ENCODE data around the gene DPH3. TPM values are rescaled to one million over a fixed set of nuclear protein-coding genes. Genes with fewer than 3 reads are reported as not detected.
"Not testable (repeated sequence)": the region's sequence is repeated elsewhere in the genome, so short reads cannot be mapped to it uniquely, and the experiment has no call there.

DPH3 gene
- polyA plus RNA-seq (2013, experiment 1 of 2; ENCODE audit: insufficient read length), result 25.5 TPM
- polyA plus RNA-seq (2013, experiment 2 of 2; ENCODE audit: insufficient read length), result 28.7 TPM

DNA sequence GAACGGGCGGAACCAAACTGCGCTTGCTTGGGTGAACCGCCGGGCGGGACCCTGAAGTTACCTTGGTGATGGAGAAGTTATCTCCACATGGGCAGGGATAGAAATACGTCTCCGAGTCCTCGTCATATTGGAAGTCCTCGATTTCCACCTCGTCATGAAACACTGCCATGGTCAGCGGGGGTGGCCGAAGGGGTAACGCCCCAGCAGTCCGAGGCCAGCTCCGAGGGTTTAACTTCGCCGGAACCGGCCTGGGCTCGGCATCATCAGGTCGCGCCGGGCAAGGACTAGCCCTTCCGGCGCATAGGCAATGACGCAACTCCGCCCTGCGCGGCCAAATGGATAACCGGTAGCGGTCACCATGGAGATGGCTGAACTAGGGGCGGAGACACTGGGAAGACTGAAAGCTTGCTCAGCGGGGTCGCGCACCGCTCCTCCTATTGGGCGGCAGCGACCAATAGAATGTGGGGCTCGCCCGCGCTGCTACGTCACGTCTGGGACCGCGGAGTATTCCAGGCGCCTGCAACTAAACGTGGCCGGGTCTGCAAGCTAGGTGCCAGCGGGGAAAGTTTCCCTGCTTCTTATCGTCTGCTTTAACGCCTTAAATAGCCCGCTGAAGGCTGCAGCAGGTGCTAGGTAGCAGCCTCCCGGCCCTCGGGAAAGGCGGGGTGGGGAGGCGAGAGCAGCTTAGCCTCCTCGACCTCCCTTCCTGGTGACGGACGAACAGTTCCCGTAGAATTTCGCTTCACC is at the start of gene DPH3, which contains the start of gene OXNAD1:
TSS of gene DPH3 (minus strand) at position 236 of the 747 bp plus-strand sequence. CDS start at position 169, 67 bp downstream.
TSS of gene OXNAD1 (plus strand) at position 505 of the 747 bp plus-strand sequence. CDS start 5,741 bp downstream, outside the sequence.
- DNase-seq, result peak; percentile 100

DNA sequence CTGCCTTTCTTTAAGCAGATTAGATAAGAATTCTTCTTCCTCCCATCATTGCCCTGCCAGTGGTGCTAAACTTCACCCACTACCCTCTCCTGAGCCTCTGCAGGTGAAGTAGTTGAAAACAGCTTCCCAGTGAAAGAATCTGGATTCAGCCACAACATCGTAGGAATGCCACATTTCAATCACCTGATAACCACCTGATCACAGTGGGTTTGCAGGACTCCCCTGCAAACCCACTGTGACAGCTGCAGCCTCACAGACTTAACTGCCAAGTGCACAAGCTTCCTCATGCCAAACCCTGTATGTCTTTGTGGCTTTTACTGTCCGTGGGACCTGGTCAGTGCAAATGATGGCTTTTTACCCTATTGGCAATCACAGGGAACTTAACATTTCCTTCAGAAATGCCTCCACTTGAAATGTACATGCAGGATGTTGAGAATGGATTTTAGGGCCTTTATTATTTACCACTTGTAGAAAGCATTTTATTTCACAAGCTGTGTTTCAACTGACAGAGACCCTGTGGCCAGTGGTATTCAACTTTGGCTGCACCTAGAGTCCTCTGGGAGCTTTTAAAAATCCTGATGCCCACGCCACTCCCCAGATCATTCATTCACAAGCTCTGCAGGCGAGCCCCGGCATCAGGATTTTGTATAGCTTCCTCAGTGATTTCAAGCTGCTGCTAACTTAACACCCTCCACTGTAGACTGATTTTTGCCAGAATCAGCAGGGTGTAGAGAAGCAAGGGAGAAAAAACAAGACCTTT is 49.3 kb upstream of the DPH3 start:
- DNase-seq, result no peak

DNA sequence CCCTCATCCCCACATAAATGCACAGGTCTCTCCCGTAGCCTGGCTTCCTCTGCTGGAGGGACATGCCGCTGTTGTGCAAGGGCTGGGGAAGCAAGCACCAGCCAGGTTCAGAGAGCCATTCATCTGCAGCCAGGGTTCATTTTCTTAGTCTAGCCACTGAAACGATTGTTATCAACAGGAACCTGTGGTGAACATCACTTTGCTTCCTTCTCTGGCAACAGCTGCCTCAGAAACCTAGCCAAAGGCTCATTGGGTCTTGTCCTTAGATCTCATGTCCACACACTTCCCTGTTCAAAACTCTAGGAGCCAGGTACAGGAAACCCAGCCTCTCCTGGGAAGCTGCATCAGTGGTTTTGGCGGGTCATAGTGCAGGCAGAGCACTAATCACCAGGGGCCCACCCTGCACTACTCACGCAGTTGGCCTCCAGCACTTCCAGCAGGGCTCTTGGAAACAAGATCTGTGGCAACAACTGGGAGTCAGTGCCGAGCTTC is 47.3 kb upstream of the DPH3 start:
- DNase-seq, result no peak

DNA sequence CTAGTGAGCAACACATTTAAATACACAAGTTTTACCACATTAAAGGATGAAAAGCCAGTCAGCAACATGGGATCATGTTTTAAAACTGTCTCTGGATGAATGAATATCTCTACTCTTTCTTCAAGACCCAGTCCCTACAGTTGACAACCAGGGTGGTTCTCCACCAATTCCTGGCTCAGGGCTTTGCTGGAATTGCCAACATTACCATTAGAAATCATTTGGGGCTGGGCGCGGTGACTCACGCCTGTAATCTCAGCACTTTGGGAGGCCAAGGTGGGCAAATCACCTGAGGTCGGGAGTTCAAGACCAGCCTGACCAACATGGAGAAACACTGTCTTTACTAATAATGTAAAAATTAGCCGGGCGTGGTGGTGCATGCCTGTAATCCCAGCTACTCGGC is 45.7 kb upstream of the DPH3 start:
- not testable (repeated sequence) for DNase-seq

DNA sequence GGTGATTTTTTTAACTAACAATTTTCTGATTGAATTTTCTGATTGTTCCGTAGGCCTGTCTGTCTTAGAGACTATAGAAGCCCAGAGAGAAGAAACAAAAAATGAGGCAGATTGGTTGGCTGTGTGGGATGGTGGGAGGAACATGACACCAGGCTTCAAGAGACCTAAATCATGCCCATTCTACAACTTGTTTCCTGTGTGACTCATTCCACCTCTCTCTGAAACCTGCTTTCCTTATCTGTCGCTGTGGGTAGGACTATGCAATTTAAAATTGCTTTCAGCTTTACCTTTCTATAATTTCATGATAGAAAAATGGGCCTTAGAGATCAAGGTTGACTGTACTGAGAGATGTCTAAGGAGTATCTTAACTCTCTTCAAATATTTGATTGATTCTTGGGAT is 44.8 kb upstream of the DPH3 start:
- peak; percentile 20 for DNase-seq

DNA sequence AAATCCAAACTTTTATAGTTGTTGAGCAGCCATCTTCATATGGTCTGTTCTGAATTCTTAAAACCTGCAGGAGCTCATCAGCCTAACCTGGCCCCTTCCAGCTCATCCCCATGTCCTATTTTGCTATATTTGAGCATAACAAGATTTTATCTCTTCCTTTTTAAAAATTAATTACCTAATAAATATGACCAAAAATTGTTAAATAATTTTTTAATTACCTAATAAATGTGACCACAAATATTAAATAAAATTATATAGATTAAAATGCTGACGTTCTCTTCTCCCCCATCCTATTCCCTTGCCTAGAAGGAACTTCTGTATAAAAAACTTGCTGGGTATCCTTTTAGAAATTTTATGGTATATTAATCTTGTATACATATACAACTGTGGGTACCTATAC is 44.0 kb upstream of the DPH3 start:
- no peak for DNase-seq

DNA sequence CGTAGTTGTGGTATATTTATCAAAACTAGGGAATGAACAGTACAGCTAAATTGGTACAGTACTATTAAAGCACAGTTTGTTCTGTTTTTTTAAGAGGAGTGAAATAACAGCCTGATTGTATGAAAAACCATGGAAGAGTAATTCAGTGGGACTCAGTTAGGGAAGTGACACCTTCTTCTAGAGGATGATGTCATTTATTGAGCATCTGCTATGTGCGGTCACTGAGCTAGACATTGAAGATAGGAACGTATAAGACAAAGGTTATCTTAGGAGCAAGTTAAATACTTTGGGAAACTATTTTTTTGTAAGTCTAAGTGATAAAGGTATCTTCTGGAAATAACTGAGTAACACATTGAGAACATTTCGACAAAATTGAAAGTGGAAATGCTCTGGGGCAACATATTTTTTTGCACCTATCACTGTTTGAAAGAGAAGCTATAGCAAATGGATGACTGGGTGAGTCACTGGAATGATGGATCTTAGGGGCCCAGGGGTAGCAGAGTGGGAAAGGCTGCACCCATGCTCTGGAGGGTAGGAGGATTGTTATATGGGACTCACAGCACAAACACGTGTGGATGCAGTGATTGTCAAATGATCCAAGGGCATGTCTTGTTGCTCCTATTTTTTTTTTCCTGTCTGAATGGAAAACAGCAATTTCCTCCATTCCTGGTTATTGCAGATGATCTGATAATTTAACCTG is 43.2 kb upstream of the DPH3 start:
- no peak for DNase-seq

DNA sequence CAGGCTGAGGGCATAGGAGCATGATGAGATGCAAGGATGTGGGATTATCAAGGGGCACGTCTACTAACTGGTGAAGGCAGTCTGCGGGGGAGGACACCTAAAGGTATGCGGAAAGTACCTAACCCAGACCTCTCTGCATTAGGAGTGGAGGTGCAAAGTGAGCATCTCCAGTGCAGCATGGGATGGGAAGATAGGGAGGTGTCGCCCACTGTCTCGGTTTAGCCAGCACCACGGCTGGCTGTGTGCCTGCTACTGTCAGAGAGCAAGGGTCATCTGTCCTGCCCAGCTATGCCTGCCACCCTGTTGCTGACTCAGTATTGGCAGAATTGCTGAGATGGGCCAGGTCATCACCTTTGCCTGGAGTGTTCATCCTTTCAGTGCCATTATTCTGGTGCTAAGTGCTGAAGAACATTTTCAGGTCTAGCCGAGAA is 40.4 kb upstream of the DPH3 start:
- no peak for DNase-seq

DNA sequence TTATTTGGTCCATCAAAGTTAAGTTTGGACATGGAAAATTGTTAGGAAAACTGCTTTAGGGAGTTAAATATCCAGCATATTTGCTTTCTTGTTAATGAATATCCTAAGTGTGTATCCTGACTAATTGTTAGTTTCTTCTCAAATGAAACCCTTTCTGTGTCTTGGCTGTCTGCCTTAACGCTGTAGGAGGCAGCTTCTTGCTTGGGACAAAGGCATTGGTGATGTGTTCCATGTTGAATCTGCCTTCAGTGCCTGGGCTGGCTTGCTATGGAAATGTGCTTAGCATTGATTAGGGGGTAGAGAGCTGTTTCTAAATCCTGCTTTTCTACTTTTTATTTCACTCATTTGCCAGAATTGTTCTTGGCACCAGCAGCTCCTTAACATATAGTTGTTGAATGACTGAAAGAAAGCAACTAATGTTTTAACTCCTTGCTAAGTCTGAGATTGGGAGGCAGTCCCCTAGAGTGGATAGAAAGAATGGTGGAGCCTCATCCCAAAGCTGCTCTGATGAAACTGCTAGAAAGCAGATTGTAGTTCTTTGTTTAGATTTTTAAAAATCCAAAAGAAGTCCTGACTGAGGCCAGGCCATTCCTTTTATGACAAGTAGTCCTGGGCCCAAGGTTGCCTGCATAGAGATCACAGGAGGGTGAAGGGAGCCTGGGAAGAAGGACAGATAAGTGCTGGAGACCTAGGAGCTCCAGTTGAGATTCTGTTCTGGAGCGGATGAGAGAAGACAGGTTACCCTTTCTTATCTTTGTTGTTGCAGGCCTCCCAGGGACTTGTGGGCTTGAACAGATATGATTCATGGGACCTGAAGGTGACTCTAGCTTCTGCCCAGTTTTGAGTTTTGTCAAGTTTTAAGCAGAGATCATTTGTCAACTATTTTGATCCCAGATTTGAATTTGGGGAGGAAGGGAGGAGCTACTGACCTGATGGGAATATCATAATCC is 39.6 kb upstream of the DPH3 start:
- no peak for DNase-seq

DNA sequence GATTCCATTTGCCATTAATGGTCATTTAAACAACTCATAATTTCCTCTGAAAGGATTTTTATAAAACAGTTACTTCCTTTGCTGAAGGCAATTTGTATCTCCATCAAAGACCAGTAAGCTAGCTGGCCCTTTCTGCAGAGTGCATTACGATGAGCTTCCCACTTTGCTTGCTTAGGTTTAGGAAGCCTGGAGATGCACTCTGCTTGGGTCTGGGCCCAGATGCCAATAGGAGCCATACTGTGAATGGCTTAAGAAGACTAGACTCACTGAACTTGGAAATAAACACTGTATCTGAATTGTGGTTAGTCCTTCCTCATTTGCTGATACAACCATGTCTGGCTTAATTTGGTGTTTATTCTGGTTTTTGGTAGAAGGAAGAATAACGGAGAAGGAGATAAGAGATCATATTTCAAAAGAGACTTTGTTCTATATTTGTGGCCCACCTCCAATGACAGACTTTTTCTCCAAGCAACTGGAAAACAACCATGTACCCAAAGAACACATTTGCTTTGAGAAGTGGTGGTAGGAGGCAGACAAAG is 38.4 kb upstream of the DPH3 start:
- DNase-seq, result no peak

DNA sequence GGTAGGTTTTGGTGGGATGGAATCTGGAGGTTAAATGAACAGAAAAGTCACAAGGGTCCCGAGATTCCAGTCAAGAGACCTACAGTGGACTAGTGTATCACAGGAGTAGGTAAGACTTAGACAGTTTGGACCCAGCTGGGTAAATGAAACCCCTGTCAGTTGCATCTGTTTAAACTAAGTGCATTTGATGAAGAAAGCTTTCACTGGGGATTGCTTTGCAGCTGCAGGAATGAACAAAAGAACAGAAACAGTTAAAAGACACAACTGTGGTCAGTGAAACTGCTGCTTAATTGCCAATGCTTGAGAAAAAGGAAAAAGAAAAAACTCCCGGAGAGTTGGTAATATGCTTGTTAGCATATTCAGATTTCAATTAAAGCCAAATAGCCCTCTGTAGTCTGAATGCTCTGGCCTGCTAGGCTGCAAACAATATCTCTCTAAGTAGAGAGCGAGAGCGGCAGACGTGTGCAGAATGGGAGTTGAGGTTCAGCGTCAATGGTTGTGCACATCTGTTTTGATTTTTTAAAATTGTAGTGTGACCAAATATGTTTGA is 37.4 kb upstream of the DPH3 start:
- no peak for DNase-seq

DNA sequence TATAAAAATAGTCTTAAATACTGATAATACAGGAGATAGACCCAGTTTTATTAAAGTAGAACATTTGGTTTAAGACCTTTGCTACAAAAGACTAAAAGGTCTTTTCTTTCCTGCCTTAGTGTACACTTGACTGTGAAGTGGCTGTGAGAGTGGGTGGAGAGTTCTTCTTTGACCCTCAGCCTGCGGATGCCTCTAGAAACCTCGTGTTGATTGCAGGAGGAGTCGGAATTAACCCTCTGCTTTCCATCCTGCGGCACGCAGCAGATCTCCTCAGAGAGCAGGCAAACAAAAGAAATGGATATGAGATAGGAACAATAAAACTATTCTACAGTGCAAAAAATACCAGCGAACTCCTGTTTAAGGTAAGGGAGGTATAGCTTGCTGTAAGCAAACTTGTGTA is 36.8 kb upstream of the DPH3 start:
- DNase-seq, result no peak

DNA sequence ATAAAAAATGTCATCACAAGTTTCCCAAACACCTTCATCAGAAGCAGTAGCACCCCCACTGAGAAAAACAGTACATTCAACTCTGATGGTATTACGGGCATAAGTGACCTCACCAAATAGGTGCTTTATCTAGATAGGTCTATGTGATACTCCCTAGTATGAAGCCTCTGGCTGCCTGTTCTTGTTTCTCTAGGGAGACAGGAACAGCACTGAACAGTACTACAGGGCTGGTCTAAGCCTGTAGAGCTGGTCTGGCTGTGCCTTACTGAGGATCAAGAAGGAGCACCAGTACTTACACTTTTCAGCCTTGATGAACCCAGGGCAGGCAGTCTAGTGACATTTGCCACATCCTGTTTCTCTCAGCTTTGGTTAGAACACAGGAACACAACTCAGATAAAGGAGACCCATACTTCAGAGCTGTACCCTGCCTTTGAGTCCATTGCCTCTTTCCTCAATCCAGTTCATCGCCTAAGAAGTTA is 36.2 kb upstream of the DPH3 start:
- no peak for DNase-seq

DNA sequence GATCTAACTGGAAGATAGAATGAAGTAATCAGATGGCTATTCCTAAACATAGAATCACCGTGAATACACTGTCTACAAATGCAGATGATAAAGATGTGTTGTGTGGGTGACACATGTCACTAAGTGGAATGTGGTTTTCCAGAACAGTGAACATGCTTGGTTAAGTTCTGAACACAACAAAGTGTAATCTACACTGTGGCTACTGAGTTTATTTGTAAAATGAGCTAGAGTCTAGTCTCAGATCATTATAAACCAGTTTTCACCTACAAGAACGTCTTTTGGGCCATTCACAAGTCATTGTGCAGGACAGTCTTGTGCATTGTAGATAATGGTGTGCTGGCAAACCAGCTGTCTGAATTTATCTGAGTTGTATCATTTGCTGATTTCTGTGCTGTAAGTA is 35.6 kb upstream of the DPH3 start:
- DNase-seq, result no peak

DNA sequence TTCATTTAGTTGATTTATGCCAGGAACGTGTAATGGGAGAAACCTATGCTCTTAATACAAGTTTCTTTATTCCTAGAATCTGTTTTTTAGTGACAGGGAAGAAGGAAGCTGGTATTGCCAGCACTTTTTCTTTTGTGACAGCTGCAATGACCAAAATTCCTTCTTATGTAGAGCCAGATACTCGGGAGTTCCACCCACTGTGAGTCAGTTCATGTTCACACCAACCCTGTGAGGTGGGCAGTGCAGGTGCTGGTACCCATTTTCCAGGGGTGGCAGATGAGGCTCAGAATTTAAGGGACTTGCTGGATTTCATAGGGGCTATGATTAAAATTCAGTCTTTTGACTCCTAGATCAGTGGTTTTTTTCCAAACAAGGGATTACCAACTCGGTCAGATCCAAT is 35.0 kb upstream of the DPH3 start:
- no peak for DNase-seq

DNA sequence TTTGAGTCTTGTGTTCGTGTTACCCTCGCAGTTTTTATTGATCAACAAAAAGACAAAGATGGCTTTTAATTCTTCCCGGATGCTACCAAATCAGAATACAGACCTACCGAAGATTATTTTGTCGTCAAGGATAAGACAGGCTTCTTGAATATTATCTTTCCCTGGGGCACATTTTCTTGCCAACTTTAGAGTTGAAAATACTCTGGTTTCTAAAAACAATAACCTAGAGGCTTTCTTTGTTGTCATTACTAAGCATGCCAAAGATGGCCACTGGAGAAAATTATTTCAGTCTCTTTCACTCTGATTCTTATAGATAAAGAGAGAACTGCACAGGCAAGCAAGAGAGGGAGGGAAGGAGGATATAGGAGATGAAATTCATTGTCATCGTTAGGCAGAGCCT is 34.1 kb upstream of the DPH3 start:
- no peak for DNase-seq

DNA sequence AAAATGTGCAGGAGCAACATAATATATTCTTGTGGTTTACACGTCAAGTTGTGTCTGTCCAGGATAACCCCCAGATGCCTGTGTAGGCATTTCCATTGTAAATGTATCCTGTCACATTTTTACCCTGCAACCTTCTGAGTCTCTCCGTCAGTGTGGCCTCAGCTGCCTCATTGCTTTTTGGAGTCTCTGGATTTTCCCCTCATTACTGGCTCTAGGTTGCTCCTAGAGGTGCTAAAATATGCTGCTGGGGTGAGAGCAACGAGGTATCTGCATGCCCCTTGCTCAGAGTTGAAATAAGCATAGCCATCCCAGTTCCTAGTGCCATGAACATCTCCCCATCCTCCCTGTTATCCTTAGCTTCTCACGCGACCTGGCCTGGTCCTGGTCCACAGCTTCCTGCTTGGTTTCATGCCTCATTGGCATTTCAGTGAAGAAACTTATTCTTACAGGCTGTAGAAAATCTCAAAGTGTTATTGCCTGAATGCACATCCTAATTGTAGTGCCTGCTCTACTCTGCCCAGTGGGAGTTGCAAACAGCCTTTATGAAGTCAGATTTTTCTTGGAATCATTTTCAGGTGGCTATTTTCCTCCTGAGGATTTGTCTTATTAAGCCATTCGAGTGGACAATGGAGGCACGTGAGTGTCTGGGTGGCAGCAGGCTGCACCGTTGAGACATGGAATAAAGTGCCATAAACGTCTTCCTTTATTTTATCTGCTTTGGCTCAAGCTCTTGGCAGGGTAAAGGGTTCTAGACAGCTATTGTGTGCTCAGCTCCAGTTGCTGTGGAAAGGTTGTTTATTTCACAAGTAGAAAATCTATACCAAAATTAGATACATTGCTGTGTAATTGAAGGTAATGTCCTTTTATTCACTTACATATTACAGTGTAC is 33.5 kb upstream of the DPH3 start:
- DNase-seq, result no peak

DNA sequence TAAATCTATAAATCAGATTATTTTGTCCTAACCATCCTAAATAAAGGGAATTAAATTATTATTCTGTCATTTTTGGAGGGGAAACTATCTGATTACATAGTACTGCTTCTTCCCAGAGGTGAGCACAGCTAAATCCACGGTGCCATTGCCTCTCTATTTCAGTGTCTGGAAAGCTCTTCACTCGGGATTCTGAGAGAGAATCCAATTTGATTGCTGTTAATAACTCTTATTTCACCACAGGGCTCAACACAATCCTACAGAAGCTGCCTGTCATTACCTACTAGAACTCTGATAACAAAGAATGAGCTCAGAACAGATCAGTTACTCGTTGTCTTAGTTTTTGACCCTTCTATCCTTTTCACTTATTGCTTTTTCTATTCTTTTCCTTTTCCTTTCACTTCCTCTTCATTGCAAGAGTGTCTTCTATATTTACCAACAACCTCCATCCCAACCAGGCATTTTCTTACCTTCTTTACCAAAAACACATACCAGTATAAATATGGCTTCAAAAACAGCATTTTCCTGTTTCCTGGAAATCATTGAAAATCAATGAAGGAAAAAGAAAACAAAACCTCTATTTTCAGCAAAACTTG is 30.7 kb upstream of the DPH3 start:
- no peak for DNase-seq

DNA sequence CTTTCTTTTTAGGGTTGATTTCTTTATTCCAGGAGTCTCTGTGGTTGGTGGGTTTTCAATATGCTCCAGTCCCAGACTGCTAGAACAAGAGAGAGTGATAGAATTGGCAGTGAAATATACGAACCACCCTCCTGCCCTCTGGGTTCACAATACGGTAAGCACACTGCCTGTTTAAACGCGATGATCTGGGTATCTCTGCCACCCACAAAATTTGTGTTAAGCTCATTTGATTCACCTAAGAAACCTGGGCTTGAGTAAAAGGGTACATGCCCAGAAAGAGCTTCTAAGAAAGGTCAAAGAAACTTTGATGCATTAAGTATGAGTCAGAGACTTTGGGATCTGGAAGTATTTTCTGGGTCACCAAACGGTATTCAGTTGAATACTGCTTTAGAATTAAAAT is 30.1 kb upstream of the DPH3 start:
- DNase-seq, result no peak

DNA sequence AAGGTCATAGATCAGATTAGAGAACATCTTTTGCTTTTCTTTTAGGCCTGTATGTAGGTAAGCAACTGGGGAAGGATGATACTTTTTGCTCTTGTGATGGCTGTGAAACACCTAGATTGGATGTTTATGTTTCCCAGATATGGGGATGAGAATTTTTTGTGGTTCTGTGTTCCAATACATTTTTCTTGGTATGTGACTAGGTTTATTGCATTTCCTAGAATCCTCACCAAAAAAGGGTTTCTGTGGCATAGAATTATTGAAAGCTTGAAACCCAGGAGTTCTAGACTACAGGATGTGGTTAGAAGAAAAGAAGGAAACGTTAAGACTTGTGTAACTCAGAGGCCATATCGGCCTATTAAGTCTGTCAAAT is 26.1 kb upstream of the DPH3 start:
- peak; percentile 52 for DNase-seq
